Measurements from ENCODE around the gene ZSCAN12.
"Not testable (repeated sequence)": the region's sequence is repeated elsewhere in the genome, so short reads cannot be mapped to it uniquely, and the experiment has no call there.

Gene ZSCAN12

GRCh38 chr6:28393912-28394662 is 5.5 kb downstream of the ZSCAN12 start:
- peak; percentile 10 for DNase-seq (ENCODE audit: low read depth)

GRCh38 chr6:28390688-28391087 is 8.9 kb downstream of the ZSCAN12 start:
- DNase-seq (ENCODE audit: low read depth): no peak

- no peak for DNase-seq (ENCODE audit: low read depth)
Measured at GRCh38 chr6:28384143-28384533, 15.4 kb downstream of the ZSCAN12 start.

- peak; percentile 93 for DNase-seq (ENCODE audit: low read depth)
Measured at GRCh38 chr6:28383235-28384142, 16.1 kb downstream of the ZSCAN12 start.

DNA sequence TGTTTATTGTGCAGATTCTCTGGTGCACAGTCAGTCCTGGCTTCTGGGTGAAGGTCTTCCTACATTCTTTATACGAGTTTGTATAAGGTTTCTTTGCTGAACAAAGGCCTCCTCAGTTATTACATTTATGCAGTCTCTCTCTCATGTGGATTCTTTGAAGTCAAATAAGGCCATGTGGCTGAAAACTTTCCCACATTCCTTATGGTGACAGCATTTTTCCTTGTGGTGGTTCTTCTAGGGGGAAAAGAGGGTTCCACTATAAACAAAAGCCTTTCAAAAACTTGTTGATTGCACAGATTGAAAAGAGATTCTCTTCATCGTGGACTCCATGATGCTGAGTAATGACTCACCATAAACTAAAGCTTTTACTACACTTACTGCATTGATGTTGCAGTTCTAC is 19.2 kb downstream of the ZSCAN12 start:
- no peak for DNase-seq (ENCODE audit: low read depth)

DNA sequence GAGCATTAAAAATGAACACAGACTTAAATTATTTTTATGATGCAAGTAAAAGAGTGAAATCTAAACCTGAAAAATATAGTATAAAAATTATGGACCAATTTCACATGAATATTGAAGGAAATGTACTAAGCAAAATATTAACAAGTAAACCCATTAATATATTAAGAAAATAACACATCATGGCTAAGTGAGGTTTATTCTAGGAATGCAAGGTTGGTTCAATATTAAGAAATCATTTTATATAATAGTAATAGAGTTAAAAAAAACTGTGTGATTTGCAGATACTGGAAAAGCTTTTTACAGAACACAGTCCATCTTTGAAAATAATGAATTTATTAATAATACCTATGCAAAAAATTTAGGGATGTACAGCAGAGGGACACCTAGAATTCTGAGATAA is 20.9 kb downstream of the ZSCAN12 start:
- DNase-seq (ENCODE audit: low read depth): no peak

GRCh38 chr6:28377879-28378278 is 21.7 kb downstream of the ZSCAN12 start:
- no peak for DNase-seq (ENCODE audit: low read depth)

DNA sequence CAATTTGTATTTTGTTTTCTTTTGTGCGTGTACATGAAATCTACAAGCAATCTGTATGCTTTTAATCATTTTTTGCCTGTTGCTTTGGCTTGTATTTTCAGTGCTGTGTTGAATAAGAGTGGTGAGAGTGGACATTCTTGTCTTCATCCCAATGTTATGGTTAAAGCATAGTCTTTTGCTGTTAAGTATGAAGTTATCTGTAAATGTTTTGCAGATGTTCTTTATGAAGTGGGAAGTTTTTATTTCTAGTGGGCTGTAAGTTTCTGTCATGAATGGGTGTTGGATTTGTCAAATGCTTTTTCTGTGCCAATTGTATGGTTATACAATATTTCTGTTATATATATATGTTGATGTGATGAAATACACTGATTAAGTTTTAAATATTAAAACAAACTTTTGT is 25.6 kb downstream of the ZSCAN12 start:
- DNase-seq (ENCODE audit: low read depth): no peak

GRCh38 chr6:28371706-28372451 is 27.7 kb downstream of the ZSCAN12 start:
- no peak for DNase-seq (ENCODE audit: low read depth)

DNA sequence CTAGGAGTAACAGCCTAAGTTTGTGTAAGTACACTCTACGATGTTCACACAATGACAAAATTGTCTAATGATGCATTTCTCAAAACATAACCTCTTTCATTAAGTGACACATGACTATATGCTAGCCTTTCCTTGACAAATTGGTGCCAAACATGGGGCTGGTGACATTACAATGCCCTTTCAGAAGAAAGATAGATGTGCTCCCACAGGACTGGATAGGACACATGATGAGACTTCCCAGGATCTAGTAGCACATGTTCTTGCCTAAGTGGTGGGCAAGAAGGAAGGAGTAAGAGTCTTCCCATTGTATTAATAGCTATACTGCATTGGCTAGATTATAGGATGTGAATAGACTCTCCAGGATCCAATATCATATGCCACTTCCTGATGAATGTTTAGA is 28.3 kb downstream of the ZSCAN12 start:
- DNase-seq (ENCODE audit: low read depth): no peak

- DNase-seq (ENCODE audit: low read depth): no peak
Measured at GRCh38 chr6:28370440-28370839, 29.1 kb downstream of the ZSCAN12 start.

DNA sequence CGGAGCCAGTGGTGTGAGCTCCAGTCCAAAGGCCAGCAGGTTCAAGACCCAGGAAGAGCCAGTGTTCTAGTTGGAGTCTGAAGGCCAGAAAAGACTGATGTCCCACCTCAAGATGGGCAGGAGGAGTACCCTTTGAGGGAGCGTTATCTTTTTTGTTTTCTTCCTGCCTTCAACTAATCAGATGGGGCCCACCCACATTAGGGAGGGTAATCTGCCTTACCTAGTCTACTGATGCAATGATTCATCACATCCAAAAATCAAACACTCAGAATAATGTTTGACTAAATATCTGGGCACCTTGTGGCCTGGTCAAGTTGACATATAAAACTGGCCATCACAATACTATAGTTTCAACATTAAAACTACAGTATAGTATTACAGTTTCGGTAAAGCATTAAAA is 30.1 kb downstream of the ZSCAN12 start:
- no peak for DNase-seq (ENCODE audit: low read depth)

GRCh38 chr6:28368522-28368921 is 31.0 kb downstream of the ZSCAN12 start:
- DNase-seq (ENCODE audit: low read depth): no peak

DNA sequence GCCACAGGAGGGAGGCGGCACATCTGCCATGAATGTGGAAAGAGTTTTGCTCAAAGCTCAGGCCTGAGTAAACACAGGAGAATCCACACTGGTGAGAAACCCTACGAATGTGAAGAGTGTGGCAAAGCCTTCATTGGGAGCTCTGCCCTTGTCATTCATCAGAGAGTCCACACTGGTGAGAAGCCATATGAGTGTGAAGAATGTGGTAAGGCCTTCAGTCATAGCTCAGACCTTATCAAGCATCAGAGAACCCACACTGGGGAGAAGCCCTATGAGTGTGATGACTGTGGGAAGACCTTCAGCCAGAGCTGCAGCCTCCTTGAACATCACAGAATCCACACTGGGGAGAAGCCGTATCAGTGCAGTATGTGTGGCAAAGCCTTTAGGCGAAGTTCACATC is 34.0 kb downstream of the ZSCAN12 start:
- not testable (repeated sequence) for DNase-seq (ENCODE audit: low read depth)

- no peak for DNase-seq (ENCODE audit: low read depth)
Measured at GRCh38 chr6:28360961-28361360, 38.6 kb downstream of the ZSCAN12 start.

- not testable (repeated sequence) for DNase-seq (ENCODE audit: low read depth)
Measured at GRCh38 chr6:28359562-28359961, 40.0 kb downstream of the ZSCAN12 start.

DNA sequence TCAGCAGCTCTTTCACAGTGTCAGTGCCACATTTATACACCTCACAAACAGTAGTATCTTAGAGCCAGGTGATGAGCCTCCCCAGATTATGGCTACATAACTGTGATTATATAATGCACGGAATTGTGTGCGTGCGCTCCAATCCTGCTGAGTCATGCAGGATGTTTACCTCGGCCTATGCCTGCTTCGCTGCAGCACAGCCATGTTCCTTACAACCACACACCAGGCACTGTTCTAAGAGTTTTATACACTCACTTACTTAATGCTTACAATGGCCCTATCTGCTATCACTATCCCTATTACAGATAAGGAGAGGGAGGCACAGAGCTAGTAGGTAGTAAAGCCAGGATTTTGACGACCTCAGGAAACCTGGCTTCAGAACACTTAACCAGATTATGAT is 42.5 kb downstream of the ZSCAN12 start:
- DNase-seq (ENCODE audit: low read depth): peak; percentile 85

GRCh38 chr6:28356666-28357020 is 42.9 kb downstream of the ZSCAN12 start:
- peak; percentile 3 for DNase-seq (ENCODE audit: low read depth)

DNA sequence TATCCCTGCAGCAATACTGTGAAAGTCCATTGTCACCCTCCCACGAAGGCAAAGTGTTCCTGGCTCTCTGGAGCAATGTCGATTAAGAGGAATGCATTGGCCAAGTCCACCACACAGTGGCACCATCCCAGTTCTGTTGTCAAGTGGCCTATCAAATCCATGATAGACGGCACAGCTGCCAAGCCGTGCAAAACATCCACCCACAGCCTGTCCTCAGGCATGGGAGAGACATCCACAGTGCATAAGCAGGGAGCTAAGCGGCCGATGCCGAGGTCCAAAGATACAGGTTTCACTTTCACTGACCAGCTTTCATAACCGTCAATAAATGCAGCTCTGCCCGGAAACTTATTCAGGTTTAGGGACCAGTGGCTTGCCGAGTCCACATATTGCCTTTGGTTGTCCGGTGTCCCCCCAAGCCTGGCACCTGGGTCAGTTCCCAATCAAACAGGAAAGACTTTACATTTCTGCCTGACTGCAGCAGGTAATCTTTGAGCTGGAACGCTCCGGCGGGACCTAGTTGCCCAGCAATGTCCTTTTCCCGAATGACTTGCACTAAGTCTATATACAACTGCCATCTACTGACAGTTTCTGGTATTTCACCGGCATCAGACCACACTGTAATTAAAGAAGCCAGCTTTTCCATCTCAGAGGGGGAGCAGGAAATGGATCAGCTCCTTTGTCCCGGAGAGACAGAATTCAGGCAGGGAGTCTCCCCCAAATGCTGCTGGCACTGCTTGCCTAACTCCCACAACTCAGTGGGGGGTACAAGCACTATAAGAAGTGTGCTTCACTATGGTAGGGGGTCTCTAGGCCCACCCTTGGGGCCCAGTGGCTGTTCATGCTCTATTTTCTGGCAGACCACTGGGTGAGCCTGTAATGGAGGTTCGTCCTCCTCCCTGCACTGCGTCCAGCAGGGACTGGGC is 43.5 kb downstream of the ZSCAN12 start:
- DNase-seq (ENCODE audit: low read depth): peak; percentile 93

- no peak for DNase-seq (ENCODE audit: low read depth)
Measured at GRCh38 chr6:28354688-28355554, 44.6 kb downstream of the ZSCAN12 start.

All from iris pigment epithelial cell (primary cell).